Naive thymus-derived CD8-positive, alpha-beta T cell (primary cell): Measurements from ENCODE around the gene SPC24. TPM values are rescaled to one million over a fixed set of nuclear protein-coding genes. Genes with fewer than 3 reads are reported as not detected.

ENCODE experiments used
- microRNA-seq: library from miRNA; unstranded; fragments of <30 nt; microRNA quantifications from one replicate; pipeline ENCODE4 v1.2.0, GENCODE V29; 2022; ENCODE audit warnings: borderline microRNAs expressed
- polyA plus RNA-seq, 3 donors: library from polyadenylated mRNA; unstranded; fragments of 300-500 nt; fragmentation: Illumina TruSeq; gene quantifications; one replicate each; pipeline ENCODE4 v1.2.3, GENCODE V29; 2021
- total RNA-seq, 8 experiments: library from RNA in 2 of 8; stranded (reverse) in 2 of 8; gene quantifications; one replicate each; pipeline ENCODE4 v1.2.3 and lab custom pipeline; 2021 to 2026

Gene SPC24
- total and polyA plus RNA-seq, 5 experiments from 2014 or later: 0.16 to 1.7 (median 0.99) TPM; not detected in 1

Small RNAs within 50 kb of the gene (microRNA-seq; reads per million reads assigned to microRNA genes)
- not detected for gene MIR6886

Other genes with a start within 250 kb of the SPC24 start
- 10 to 100 TPM; 31.0 to 32.0 TPM for gene YIPF2, start 227.1 kb downstream of the SPC24 start, total RNA-seq
- 10 to 100 TPM; 12.0 to 18.2 (median 15.4) TPM for gene YIPF2, start 227.1 kb downstream of the SPC24 start, polyA plus RNA-seq
- 10 to 100 TPM; 32.9 TPM for gene TIMM29, start 227.0 kb downstream of the SPC24 start, total RNA-seq
- 10 to 100 TPM; 23.8 to 40.9 (median 32.0) TPM for gene TIMM29, start 227.0 kb downstream of the SPC24 start, polyA plus RNA-seq
- 100 to 1,000 TPM; 100 to 108 TPM for gene SMARCA4, start 194.8 kb downstream of the SPC24 start, total RNA-seq
- 10 to 100 TPM in 2 of 3 donors, 1 to 10 TPM in 1; 6.0 to 29.5 (median 12.6) TPM for gene SMARCA4, start 194.8 kb downstream of the SPC24 start, polyA plus RNA-seq
- 10 to 100 TPM; 17.8 to 22.8 TPM for gene LDLR, start 66.3 kb downstream of the SPC24 start, total RNA-seq
- 1 to 10 TPM; 3.2 to 7.7 (median 7.1) TPM for gene LDLR, start 66.3 kb downstream of the SPC24 start, polyA plus RNA-seq
- under 1 TPM; 0.23 to 0.36 TPM for gene KANK2, start 41.8 kb upstream of the SPC24 start, total RNA-seq
- gene KANK2, start 41.8 kb upstream of the SPC24 start, polyA plus RNA-seq: not detected
- not detected for gene ANGPTL8, start 83.8 kb upstream of the SPC24 start, total RNA-seq
- not detected for gene ANGPTL8, start 83.8 kb upstream of the SPC24 start, polyA plus RNA-seq
- under 1 TPM; 0.16 to 0.34 TPM for gene DOCK6, start 106.7 kb upstream of the SPC24 start, total RNA-seq
- not detected for gene DOCK6, start 106.7 kb upstream of the SPC24 start, polyA plus RNA-seq
- not detected for gene TSPAN16, start 140.4 kb upstream of the SPC24 start, total RNA-seq
- gene TSPAN16, start 140.4 kb upstream of the SPC24 start, polyA plus RNA-seq: not detected
- 1 to 10 TPM; 4.5 to 4.9 TPM for gene RAB3D, start 183.9 kb upstream of the SPC24 start, total RNA-seq
- gene RAB3D, start 183.9 kb upstream of the SPC24 start, polyA plus RNA-seq: 1 to 10 TPM in 1 of 3 donors, under 1 TPM in 2; 0.80 to 1.4 (median 0.89) TPM
- 10 to 100 TPM; 22.9 to 25.8 TPM for gene TMEM205, start 190.5 kb upstream of the SPC24 start, total RNA-seq
- 10 to 100 TPM; 56.6 to 76.1 (median 66.8) TPM for gene TMEM205, start 190.5 kb upstream of the SPC24 start, polyA plus RNA-seq
- 10 to 100 TPM; 59.9 to 61.6 TPM for gene CCDC159, start 190.7 kb upstream of the SPC24 start, total RNA-seq
- gene CCDC159, start 190.7 kb upstream of the SPC24 start, polyA plus RNA-seq: 10 to 100 TPM; 13.7 to 16.8 (median 15.0) TPM
- gene PLPPR2, start 199.7 kb upstream of the SPC24 start, total RNA-seq: 1 to 10 TPM; 8.4 to 8.7 TPM
- gene PLPPR2, start 199.7 kb upstream of the SPC24 start, polyA plus RNA-seq: under 1 TPM; 0.22 to 0.33 (median 0.30) TPM
- gene SWSAP1, start 218.9 kb upstream of the SPC24 start, total RNA-seq: 1 to 10 TPM; 5.6 to 5.7 TPM
- gene SWSAP1, start 218.9 kb upstream of the SPC24 start, polyA plus RNA-seq: 1 to 10 TPM; 4.3 to 5.8 (median 4.7) TPM
- 1 to 10 TPM; 5.1 to 6.2 TPM for gene EPOR, start 228.5 kb upstream of the SPC24 start, total RNA-seq
- gene EPOR, start 228.5 kb upstream of the SPC24 start, polyA plus RNA-seq: 1 to 10 TPM; 5.1 to 6.9 (median 5.9) TPM